AG08396 (cell line): Measurements from ENCODE around the gene HLA-DPB1.
A peak's percentile ranks its signal among the peaks of the same experiment; 100 is the strongest.
"Not testable (repeated sequence)": the region's sequence is repeated elsewhere in the genome, so short reads cannot be mapped to it uniquely, and the experiment has no call there.

ENCODE experiments used
- DNase-seq: peaks from one replicate; pipeline ENCODE4 v3.0.0; 2012; ENCODE audit warnings: low spot score, mixed read lengths

Gene HLA-DPB1

GRCh38 chr6:33075568-33076405 is at the start of gene HLA-DPB1:
Gene HLA-DPB1 (plus strand): TSS chr6:33075990. CDS start chr6:33076042, 52 bp downstream.
- DNase-seq = peak; percentile 81

- no peak for DNase-seq
Observed at GRCh38 chr6:33028220-33028849, 47.5 kb upstream of the HLA-DPB1 start.

- DNase-seq = no peak
Observed at GRCh38 chr6:33029328-33030184, 46.2 kb upstream of the HLA-DPB1 start.

GRCh38 chr6:33030245-33030644 is 45.5 kb upstream of the HLA-DPB1 start:
- DNase-seq = no peak

- DNase-seq = no peak
Observed at GRCh38 chr6:33034554-33034953, 41.2 kb upstream of the HLA-DPB1 start.

- DNase-seq = no peak
Observed at GRCh38 chr6:33036535-33036934, 39.3 kb upstream of the HLA-DPB1 start.

GRCh38 chr6:33040157-33040556 is 35.6 kb upstream of the HLA-DPB1 start:
- no peak for DNase-seq

- no peak for DNase-seq
Observed at GRCh38 chr6:33049323-33050013, 26.3 kb upstream of the HLA-DPB1 start.

- DNase-seq = no peak
Observed at GRCh38 chr6:33050014-33050810, 25.6 kb upstream of the HLA-DPB1 start.

- DNase-seq = no peak
Observed at GRCh38 chr6:33052627-33053026, 23.2 kb upstream of the HLA-DPB1 start.

- DNase-seq = no peak
Observed at GRCh38 chr6:33053230-33053629, 22.6 kb upstream of the HLA-DPB1 start.

- DNase-seq = no peak
Observed at GRCh38 chr6:33057222-33058150, 18.3 kb upstream of the HLA-DPB1 start.

GRCh38 chr6:33061987-33062386 is 13.8 kb upstream of the HLA-DPB1 start:
- no peak for DNase-seq

GRCh38 chr6:33063435-33063834 is 12.4 kb upstream of the HLA-DPB1 start:
- DNase-seq = not testable (repeated sequence)

GRCh38 chr6:33064723-33065122 is 11.1 kb upstream of the HLA-DPB1 start:
- no peak for DNase-seq

- DNase-seq = no peak
Observed at GRCh38 chr6:33065312-33065711, 10.5 kb upstream of the HLA-DPB1 start.

- DNase-seq = no peak
Observed at GRCh38 chr6:33066917-33067521, 8.8 kb upstream of the HLA-DPB1 start.

- DNase-seq = no peak
Observed at GRCh38 chr6:33069021-33069738, 6.6 kb upstream of the HLA-DPB1 start.

GRCh38 chr6:33070909-33071308 is 4.9 kb upstream of the HLA-DPB1 start:
- DNase-seq = no peak
